GM12892 (cell line): ENCODE results near the gene RPUSD1.
"Not testable (repeated sequence)": the region's sequence is repeated elsewhere in the genome, so short reads cannot be mapped to it uniquely, and the experiment has no call there.

Experiments used
- DNase-seq: peaks from one replicate; pipeline ENCODE4 v3.0.0; 2011; ENCODE audit not compliant: insufficient read length
- FAIRE-seq: peaks from 2 replicates; lab custom pipeline; 2011; peaks lifted over from hg19 to GRCh38; lab: Jason Lieb, UNC
- POLR2A ChIP-seq: IDR thresholded peaks from 2 replicates; pipeline ENCODE4 v1.6.1; 2011; ENCODE audit warnings: low read depth, low read length, control low read depth
- POLR2AphosphoS5 ChIP-seq: IDR thresholded peaks from 2 replicates; pipeline ENCODE4 v1.6.1; 2011; ENCODE audit warnings: low read depth, low read length, control low read depth
- TAF1 ChIP-seq: IDR thresholded peaks from 2 replicates; pipeline ENCODE4 v1.6.1; 2011; ENCODE audit warnings: low read depth, mild to moderate bottlenecking, control low read depth, low read length, borderline replicate concordance

The RPUSD1 gene

GRCh38 chr16:776824-777223 is 11.4 kb downstream of the RPUSD1 start:
- DNase-seq (no peak), FAIRE-seq (no peak)
- TF ChIP-seq POLR2A, result no peak
- TF ChIP-seq TAF1, result no peak
- TF ChIP-seq POLR2AphosphoS5, result no peak

GRCh38 chr16:776298-776697 is 11.9 kb downstream of the RPUSD1 start:
- DNase-seq, FAIRE-seq: not testable (repeated sequence)

DNA sequence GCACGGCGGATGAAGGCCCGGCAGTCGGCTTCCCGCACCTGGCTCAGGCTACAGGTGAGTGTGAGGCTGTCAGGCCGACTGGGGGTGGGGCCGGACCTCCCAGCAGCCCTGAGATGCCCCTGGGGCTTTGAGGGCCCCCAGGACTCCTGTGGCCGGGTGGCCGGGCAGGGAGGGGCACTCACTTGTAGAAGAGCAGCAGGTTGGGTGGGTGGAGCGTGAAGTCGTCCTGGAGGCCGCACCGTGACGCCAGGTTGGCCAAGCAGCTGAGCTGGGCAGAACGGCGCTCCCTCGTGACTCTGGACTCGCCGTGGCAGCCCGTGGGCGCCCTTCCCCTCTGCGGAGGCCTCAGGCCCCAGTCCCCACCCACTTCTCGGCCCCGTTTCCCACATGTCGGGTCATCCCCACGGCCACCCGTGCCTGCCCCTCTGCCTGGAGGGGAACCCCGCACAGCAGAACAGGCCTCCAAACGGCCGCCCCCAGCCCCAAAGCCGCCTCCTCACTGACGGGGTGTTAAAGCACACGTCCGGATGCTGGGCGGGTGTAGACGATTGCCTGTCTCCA is 12.9 kb downstream of the RPUSD1 start:
- FAIRE-seq (no peak), DNase-seq (no peak)
- TF ChIP-seq POLR2AphosphoS5 (no peak), POLR2A (no peak), TAF1 (no peak)

- no peak for FAIRE-seq
- no peak for DNase-seq
- TF ChIP-seq POLR2AphosphoS5, result no peak
- TF ChIP-seq POLR2A, result no peak
- TF ChIP-seq TAF1, result no peak
These were observed 13.8 kb downstream of the RPUSD1 start for GRCh38 chr16:774086-775001.

DNA sequence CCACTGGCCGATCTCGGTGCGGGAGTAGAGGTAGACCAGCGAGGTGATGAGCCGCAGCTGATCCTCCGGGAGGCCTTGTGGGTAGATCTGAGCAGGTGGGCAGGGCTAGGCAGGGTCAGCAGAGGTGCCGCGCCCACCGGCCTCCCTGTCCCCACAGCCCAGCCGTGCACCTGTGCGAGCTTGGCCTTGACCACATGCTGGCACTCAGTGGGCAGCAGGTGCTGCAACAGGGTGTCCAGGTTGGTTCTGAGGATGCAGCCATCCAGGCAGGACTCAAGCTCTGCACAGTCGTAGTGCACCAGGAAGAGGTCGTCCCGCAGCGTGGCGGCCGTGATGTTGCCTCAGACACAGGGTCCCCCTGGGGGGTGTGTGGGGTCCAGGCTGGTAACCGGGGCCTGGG is 15.2 kb downstream of the RPUSD1 start:
- TF ChIP-seq TAF1, result no peak
- no peak for TF ChIP-seq POLR2AphosphoS5
- TF ChIP-seq POLR2A, result no peak
- FAIRE-seq (no peak), DNase-seq (no peak)

DNA sequence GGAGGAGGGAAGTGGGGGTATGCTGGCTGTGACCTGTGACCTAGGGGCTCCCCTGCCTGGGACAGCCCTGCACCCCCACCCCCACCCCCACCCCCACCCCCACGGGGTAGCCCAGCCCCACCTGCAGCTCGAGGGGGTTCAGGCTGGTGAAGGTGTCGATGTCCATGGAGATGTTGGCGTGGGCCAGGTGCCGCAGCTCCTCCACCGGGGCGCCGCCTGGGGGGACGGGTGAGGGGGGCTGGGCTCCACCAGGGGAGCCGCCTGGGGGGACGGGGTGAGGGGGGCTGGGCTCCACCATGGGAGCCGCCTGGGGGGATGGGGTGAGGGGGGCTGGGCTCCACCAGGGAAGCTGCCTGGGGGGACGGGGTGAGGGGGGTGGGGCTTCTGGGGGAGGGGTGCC is 17.8 kb downstream of the RPUSD1 start:
- FAIRE-seq (no peak), DNase-seq (no peak)
- TF ChIP-seq TAF1, result no peak
- TF ChIP-seq POLR2A, result no peak
- no peak for TF ChIP-seq POLR2AphosphoS5

- DNase-seq, result no peak
- no peak for TF ChIP-seq TAF1
- TF ChIP-seq POLR2AphosphoS5, result no peak
- no peak for TF ChIP-seq POLR2A
- FAIRE-seq, result no peak
These were observed 18.2 kb downstream of the RPUSD1 start for GRCh38 chr16:769934-770333.

- FAIRE-seq (no peak), DNase-seq (no peak)
- no peak for TF ChIP-seq POLR2A
- TF ChIP-seq POLR2AphosphoS5, result no peak
- no peak for TF ChIP-seq TAF1
These were observed 18.9 kb downstream of the RPUSD1 start for GRCh38 chr16:769184-769784.

DNA sequence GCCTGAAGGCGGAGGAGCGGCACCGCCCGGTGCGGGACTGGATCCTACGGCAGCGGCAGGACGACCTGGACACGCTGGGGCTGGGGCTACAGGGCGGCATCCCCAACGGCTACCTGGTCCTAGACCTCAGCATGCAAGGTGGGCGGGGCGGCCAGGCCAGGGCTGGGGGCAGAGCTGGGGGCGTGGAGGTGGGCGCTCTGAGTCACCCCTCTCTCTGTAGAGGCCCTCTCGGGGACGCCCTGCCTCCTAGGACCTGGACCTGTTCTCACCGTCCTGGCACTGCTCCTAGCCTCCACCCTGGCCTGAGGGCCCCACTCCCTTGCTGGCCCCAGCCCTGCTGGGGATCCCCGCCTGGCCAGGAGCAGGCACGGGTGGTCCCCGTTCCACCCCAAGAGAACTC is 19.8 kb downstream of the RPUSD1 start:
- FAIRE-seq (no peak), DNase-seq (no peak)
- no peak for TF ChIP-seq TAF1
- TF ChIP-seq POLR2A, result no peak
- TF ChIP-seq POLR2AphosphoS5, result no peak

GRCh38 chr16:767743-768235 is 20.4 kb downstream of the RPUSD1 start:
- FAIRE-seq (no peak), DNase-seq (no peak)
- TF ChIP-seq POLR2AphosphoS5, result no peak
- no peak for TF ChIP-seq POLR2A
- no peak for TF ChIP-seq TAF1

GRCh38 chr16:766820-767640 is 21.2 kb downstream of the RPUSD1 start:
- DNase-seq, result no peak
- TF ChIP-seq TAF1 (no peak), POLR2AphosphoS5 (no peak), POLR2A (no peak)
- no peak for FAIRE-seq
